GM21367 (cell line): ENCODE results near the gene SLC25A51.
A peak's percentile ranks its signal among the peaks of the same experiment; 100 is the strongest.

ENCODE experiments used
- ATAC-seq: cut with Tn5 transposase; IDR thresholded peaks from one replicate; pipeline ENCODE4 v1.9.1; 2021; ENCODE audit not compliant: unreplicated experiment

SLC25A51 gene, protein sequence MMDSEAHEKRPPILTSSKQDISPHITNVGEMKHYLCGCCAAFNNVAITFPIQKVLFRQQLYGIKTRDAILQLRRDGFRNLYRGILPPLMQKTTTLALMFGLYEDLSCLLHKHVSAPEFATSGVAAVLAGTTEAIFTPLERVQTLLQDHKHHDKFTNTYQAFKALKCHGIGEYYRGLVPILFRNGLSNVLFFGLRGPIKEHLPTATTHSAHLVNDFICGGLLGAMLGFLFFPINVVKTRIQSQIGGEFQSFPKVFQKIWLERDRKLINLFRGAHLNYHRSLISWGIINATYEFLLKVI

DNA sequence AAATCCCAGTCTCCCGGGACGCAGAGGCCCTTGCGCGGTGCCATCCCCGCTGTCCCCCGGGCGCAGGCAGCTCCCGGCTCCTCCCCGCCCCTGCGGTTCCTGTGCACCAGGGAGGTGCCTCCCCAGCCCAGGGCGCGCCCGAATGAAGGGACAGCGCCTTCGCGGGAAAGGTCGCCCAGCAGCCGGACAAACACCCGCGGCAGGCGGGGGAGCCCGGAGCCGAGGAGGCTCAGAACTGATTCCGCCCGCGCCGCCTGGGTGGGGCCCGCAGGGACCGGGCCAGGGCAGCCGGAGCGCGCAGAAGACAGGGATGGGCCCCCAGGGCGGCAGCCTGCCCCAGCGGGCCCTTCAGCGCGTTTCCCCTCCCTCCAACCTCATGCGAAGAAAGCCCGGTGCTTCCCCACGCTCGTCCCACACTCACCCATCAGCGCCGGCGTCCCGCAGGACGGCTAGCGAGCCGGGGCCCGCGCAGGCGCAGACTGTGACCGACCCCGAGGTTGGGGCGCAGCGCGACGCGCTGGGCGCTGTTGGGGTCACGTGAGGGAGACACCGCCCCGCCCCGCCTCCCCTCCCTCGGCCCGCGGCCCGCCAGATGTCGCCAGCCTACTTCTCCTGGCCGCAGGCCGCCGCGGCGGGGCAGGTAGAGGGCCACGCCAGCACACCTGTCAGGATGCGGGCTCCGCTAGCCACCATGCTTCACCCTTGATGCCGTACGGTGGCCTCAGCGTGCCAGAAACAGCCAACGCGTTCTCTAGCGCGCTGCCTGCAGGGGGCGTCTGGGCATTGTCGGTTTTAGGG, at the start of gene SLC25A51:
SLC25A51 (minus strand) TSS at position 481 of the 798 bp plus-strand sequence. CDS start 15,577 bp downstream, outside the sequence.
- peak; percentile 79 for ATAC-seq

DNA sequence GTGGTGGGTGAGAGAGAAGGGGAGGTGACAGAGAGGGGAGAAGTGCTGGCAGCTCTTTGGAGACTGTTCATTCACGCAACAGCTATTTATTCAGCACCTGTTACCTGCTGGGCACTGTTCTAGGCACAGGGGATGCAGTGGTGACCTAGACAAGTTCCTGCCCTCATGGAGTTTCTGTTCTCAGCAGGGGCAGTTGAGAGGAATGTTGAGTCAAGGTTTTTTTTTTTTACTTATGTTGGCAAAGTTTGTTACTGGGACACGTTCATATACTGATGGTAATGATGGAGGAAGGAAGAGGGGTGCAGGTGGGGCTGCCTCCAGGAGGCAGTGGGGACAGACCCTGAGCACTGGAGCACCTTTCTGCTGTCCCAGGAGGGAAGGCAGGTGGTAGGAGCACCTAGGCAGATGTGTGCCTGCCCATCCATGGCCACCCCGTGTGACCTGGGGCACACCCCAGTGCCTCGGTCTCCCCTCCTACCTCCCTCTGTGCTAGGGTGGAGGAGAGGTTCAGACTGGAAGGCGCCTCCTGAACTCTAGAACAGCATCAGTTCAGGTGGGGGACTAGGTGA, 49.4 kb upstream of the SLC25A51 start:
- ATAC-seq, result no peak

DNA sequence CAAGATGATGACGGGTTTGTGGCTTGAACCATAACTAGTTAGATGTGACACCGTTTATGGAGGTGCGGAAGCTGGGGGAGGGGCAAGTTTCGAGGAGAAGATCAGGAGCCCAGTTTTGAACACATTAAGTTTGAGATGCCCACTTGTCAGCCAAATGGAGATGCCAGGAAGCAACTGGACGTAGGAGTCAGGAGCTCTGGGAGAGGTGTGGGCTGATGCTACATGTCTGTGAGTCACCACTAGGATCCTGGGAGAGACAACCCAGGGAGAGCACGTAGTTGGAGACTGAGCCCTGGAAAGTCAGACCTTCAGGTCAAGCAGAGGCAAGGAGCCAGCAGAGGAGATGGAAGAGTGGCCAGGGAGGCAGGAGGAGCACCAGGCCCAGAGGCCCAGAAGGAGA, 48.8 kb upstream of the SLC25A51 start:
- ATAC-seq, result no peak

DNA sequence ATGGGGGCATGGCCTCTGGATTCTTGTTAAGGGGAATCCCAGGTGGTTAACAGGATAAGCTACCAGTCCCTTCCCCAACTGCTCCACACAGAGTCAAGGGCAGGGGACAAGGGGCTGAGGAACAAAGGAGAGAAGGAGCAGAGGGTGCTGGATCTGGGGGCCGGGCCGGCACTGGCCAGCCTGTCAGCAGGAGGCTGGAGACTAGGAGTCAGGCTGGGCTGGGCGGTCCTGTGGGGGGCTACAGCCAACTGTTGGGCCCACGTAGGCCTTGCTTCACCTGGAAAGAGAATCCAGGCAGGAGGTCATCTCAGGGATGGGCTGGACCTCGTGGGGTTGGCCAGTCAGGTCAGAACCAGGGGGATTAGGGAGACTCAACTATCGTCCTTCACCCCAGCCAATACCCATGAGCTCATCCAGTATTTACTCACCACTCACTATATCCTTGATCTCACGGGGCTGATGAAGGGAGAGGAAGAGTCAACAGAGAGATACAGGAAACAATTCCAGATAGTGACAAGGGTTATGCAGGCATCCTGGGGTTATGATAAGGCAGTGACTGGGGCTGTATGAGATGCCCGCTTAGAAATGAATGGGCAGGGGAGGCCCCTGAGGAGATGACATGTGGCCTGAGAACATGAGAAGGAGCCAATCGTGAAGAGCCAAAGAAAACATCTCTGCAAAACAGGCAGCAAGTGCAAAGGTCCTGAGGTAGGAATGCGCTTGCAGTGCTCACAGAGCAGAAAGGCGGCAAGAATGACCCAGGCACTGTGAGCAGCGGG, 47.9 kb upstream of the SLC25A51 start:
- ATAC-seq, result no peak

DNA sequence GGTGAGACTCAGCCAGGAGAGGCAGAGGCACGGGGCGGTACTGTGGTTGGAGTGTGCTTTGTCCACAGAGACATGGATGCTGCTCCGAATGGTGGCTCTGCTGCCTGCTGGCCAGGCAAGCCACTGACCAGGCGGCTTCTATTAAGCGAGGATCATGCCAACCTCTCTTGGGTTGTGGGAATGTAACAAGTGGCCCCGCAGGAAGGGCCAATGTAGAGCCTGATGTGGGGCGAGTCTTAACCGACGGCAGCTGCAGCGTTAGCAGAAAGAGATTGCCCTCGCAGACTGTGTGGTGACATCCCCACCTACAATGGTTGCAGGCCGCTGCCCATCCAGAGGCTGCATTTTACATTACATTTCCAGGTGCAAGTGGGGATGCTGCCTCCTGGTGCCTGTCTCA, 46.6 kb upstream of the SLC25A51 start:
- ATAC-seq, result no peak

DNA sequence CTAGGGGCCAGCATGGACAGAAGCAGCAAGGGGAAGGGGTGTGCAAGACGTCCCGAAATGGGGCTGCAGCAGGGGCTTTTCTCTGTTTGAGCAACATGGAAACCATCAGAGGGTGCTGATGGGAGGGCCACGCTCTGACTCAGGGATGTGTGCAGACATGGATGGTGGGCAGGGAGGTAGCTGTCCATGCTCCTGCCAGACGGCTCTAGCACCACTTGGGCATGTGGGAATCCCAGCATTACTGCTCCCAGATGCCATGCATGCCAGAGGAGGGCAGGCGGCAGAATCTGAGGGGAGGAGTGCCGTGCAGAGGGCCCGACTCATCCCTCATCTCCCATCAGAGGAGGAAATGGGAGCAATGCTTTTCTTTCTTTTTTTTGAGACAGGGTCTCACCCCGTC, 45.6 kb upstream of the SLC25A51 start:
- ATAC-seq, result no peak

DNA sequence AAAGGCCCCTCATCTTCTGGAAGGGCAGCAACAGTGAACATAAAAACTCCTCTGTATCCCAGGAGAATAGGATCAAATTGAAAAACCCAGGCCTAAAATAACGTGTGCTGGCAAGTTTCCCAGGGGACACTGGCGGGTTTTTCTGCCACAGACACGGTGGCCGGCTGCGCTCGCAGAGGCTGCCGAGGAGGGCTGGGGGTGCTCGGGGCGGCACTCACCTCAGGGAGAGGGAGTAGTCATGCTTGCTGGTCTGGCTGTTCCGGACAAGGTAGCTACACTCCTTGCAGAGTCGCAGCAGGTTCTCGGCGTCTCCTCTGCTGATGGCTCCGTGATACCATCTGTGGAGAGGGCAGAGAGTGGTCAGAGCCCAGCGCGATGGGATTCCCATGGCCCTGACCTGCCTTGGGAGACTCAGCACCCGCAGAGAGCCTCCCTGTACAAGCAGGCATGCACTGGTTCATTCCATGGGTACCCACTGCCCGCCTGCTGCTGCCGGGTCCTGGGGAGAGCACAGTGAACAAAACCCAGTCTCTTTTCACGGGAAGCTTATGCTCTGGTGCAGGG, 44.6 kb upstream of the SLC25A51 start:
- ATAC-seq, result no peak

DNA sequence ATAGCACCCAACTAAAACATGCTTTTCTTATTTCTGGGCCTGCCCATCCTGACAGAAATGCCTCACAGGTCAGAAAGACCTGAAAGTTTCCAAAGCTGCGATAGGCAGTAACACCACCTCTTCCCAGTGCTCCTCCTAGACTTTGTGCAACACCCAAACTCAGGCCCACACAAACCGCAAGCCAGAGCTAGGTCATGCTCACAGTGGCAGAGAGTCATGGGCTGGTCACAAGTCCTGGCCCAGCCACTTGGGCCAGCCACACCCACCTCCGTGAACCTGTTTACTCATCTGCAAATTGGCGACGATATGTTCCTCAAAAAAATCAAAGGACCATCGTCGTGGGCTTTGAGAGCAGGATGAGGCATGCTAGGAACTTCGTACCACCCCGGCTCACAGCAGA, 44.0 kb upstream of the SLC25A51 start:
- ATAC-seq, result no peak

DNA sequence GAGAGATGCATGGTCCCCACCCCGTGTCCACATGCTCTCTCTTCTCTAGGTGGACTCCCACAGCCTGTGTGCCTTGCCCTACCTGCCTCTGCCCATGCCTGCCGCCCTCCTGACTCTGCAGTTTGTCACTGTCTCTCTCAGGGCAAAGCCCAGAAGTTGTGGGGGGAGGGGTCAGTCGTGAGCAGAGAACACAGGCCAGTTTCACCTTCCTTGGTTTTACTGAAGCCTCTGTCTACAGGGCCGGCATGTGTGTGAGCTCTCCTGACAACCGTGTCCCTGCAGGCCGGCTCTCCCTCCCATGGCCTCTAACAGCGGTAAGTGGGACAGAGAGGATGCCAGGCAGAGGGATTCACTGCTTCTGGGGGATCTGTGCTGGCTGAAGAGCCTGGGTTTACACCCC, 43.5 kb upstream of the SLC25A51 start:
- ATAC-seq, result no peak

DNA sequence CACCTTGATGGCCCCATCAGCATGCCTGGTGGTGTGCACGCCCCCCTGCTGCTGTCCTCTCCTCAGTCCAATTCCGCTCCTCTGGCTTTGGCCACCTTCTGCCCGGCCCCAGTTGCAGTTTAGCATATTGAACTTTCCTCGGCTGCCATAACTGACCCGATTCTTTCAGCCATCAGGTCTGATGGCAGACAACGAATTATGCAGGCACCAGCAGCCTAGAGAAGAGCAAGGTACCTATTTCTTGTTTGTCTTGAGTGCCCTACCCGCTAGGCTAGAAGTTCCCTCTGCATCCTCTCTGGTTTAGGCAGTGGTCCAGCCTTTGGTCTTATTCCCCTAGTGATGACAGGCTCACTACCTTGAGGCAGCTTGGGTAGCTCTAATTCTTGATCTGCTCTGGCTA, 43.0 kb upstream of the SLC25A51 start:
- no peak for ATAC-seq

DNA sequence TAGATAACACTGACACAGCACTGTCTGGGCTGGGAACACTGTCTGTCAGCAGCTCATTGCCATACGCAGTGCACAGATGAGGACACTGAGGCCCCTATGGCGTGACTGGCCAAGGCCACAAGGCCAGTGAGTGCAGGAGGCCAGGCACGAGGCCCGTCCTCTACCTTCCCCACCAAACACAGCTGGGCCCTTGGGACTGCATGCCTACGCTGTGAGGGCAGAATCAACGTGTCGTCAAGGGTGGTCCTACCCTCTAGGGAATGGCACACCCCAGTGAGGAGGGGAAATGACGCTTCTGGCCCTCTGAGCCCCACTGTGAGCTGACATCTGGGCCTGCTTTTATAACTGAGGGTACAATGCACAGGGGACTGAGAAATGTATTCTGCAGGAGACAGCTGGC, 42.1 kb upstream of the SLC25A51 start:
- no peak for ATAC-seq

DNA sequence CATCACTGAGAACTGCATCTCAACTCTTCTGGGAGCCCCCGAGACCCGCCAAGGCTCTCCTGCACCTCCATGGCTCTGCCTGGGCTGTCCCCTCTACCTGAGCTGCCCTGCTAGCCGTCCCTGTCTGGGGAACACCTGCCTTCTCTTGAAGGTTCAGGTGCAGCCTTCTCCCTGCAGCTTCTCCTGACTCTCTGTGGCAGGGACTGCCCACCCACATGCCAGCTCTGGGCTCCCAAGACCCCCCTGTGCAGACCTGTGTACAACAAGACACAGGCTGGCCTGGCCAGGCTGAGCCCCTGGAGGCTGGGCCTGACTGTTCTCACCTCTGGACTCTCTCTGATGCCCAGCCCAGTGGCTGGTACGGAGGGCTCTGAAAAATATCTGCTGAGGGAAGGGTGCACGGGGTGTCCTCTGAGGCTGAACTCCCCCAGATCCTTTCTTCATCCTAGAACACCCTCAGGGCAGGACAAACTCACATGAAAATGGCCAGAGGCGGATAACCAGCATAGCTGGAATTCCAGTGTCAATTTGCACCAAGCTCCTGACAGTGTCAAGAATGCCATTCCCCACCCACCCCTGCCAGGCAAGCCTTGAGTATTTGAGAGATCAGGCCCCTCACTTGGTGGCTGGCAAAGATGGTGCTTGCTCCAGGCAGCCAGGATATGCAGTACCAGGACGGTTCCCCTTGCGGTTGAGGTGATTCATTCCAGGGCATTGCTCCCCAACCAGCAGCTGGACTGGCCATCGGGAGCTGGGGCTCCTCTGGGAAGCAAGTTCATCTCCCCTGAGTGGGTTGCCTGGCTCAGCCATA, 40.9 kb upstream of the SLC25A51 start:
- no peak for ATAC-seq

DNA sequence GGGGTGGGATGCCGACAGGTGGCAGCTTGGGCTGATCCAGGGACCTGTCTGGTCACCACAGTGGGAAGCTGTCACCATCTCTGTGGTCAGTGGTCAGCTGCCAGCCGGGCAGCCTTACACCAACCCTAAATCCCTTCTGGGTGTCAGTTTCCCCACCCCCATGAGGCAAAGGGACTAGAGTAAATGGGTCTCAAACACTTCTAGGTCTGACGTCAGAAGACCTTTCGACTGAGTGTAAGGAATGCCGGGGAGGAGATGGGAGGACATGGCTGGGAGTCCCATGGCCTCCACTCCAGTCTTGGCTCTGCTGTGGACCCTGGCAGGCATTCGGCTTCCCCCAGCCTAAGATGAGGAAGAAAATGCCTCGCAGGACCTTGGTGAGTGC, 40.3 kb upstream of the SLC25A51 start:
- no peak for ATAC-seq

DNA sequence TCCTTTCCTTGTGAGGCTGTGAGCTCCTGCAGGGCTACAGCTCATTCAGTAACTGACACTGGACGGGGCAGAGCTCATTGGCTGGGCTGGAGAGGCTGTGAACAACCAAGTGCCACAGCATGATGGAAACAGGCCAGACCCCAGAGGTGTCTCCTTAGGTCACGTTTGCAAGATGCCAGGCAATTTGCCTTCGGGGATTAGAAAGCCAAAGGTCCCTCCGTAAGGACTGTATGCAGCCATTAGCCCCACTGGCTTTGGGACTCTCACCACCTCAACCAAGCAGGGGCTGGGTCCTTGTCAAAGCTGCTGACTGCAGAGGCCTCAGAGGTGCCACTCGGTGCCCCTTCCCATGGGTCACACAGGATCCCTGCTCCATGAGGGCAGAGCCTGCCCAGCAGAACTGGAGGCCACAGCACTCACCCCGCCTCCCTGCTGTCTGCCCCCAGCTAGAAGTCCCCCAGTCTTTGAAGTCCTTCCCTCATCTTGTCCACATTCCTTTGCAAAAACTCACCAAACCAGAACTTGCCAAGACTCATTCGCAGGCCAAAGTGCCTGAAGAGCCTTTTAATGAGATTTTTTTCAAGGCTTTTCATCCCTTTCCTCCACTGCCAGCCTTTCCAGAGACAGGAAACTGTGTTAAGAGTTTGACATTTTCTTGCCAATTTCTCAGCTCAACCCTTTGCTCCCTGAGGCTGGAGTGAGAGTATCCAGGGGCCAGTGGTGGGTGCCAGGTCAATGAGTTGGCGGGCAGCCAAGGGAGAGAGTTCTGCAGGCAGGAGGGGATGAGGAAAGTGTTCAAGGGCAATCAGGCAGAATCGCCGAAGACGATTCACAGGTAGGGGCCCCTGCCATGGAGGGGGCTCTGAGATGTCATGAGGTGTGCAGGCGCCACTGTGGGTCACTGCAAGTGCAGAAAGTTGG, 39.7 kb upstream of the SLC25A51 start:
- no peak for ATAC-seq

DNA sequence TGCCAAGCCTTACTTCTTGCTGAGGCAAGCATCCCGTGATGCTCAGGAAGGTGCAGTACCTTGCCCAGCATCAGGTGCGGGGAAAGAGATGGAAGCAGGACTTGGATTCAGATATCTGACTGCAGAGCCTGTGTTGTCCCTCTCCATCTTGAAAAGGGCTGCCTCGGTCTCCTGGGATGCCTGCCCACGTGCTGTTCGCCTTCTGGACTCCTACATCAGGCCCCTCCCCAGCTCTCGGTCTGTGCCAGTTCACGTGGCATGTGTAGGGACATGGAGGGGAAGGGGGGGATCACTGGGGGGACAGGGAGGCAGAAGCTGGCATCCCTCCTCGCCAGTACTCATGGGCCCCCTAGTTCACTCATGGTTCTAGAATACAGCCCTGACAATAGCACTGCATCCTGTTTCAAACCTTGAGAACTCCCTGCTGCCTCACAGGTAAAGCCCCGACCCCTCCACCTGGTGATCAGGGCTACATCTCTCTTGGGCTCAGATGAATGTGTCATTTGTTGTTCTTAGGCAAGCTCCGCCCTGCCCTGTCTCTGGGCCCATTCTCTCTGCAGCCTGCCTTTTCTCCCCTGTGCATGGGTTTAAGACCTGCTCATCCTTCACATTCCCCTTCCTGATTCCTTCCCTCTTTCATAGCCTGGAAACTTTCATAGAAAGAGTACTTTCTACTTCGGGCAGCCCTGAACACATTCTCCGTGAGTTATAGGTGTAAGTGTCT, 38.9 kb upstream of the SLC25A51 start:
- ATAC-seq, result no peak

DNA sequence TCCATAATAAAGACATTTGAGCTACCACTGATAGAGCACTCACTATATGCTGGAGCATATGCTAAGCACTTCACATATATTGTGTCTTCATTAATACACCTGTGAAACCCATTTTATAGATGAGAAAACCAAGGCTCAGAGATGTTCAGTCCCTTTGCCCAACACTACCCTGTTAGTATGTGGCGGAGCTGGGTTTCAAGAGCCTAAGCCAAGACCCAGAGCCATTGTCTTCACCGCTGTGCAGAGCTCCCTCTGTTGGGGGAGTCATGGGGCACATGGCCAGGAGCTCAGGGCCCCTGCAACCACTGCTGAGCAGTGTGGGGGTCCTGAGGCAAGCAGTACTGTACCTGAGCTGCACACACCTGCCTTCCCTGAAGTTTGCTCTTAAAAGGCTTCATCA, 37.3 kb upstream of the SLC25A51 start:
- ATAC-seq, result no peak

DNA sequence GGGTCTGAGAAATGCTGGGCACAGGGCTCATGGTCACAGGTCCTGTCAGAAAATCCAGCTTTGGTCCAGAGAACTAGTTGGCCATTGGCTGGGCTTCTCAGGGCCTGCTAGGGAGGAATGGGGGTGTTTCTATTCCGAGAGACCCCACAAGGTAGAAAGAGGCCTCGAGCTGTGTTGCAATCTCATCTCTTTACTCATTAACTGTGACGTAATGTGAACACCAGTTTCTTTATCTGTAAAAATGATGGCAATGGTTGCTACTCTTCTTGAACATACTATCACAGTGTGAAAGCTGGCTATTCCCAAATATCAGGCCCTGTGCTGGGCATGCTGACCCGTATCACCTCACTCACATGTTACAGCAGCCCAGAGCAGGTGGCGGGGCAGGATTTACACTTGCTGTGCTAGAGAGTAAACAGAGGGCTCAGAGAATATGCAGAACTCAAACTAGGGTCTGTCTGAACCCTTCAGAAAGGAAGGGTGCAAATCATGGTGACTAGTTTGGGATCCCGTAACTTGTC, 35.7 kb upstream of the SLC25A51 start:
- no peak for ATAC-seq

DNA sequence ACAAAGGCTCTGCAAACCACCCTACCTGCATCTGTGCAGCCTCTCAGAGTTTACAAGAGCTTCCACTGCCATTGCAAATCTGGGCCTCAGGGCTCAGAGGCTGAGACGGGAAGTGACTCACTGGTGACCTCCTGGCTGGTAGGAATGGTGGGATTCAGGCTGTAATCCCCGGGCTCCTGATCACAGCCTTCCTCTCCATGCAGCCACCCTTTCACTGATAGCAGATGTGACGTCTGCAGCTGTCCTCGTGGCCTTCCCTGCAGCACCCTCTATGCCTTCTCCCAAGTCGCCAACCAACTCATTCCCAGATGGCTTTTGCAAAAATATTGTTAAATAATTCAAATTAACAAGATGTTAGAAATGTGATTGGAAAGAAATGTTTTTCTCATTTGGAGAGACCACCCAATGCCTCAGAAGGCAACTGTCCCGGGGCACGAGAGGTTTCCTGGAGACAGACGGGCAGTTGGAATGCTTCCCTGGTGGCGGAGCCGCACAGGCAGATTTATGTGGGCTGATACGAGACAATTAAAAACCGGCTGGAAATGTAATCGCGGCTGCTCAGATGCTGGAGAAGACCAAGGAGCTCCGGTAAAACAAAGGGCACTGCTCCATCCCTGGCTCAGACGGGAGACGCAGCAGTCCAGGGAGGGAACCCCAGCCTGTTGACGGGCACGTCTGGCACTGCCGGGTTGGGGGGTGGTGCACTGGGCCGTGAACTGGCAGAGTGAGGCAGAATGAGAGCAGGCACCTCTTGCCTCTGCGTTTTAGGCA, 34.4 kb upstream of the SLC25A51 start:
- ATAC-seq, result no peak
